Fibroblast of villous mesenchyme (primary cell): ENCODE measurements around the gene MASTL. TPM values are rescaled to one million over a fixed set of nuclear protein-coding genes. Genes with fewer than 3 reads are reported as not detected.
"Not testable (repeated sequence)": the region's sequence is repeated elsewhere in the genome, so short reads cannot be mapped to it uniquely, and the experiment has no call there.

Source experiments
- DNase-seq: peaks from one replicate; pipeline ENCODE4 v3.0.0-alpha.2; 2010; ENCODE audit warnings: low read depth
- H3K4me3 ChIP-seq: 2 replicates; pipeline ENCODE4 v1.5.1; 2011; ENCODE audit warnings: low read depth, mild to moderate bottlenecking, low read length
- CTCF ChIP-seq: IDR thresholded peaks from 2 replicates; pipeline ENCODE4 v1.5.1; 2012; ENCODE audit warnings: low read depth, mild to moderate bottlenecking, low read length; ENCODE audit not compliant: insufficient read depth
- total RNA-seq: library from RNA; depleted of rRNA; stranded (reverse); fragments of >200 nt; gene quantifications from 2 replicates; pipeline ENCODE4 v1.2.3, GENCODE V29; 2012

The MASTL gene
- total RNA-seq, 1 donor, result 18.6 TPM

- H3K4me3 ChIP-seq, result no peak overlapping the region
- no peak for DNase-seq
- TF ChIP-seq CTCF, result no peak
Observed at GRCh38 chr10:27150261-27150660, 4.9 kb upstream of the MASTL start.

- peak overlapping the region; percentile 80 for H3K4me3 ChIP-seq
- DNase-seq, result no peak
- no peak for TF ChIP-seq CTCF
Observed at GRCh38 chr10:27152687-27153086, 2.5 kb upstream of the MASTL start.

- TF ChIP-seq CTCF, result no peak
- peak overlapping the region; percentile 80 for H3K4me3 ChIP-seq
- no peak for DNase-seq
Observed at GRCh38 chr10:27153329-27153728, 1.8 kb upstream of the MASTL start.

GRCh38 chr10:27153845-27154193, 1.3 kb upstream of the MASTL start:
- peak; percentile 32 for DNase-seq
- TF ChIP-seq CTCF, result no peak
- H3K4me3 ChIP-seq, result peak overlapping the region; percentile 80

GRCh38 chr10:27156566-27156965, 1.4 kb downstream of the MASTL start:
- DNase-seq, result not testable (repeated sequence)
- peak overlapping the region; percentile 80 for H3K4me3 ChIP-seq

GRCh38 chr10:27157150-27157549, 2.0 kb downstream of the MASTL start:
- no peak for DNase-seq
- H3K4me3 ChIP-seq, result peak overlapping the region; percentile 1
- no peak for TF ChIP-seq CTCF

GRCh38 chr10:27158421-27158820, 3.3 kb downstream of the MASTL start:
- H3K4me3 ChIP-seq, result no peak overlapping the region
- no peak for TF ChIP-seq CTCF
- peak; percentile 18 for DNase-seq
